SK-N-SH (cell line): ENCODE results near the gene MYO18B.

Experiments used
- CTCF ChIP-seq: fragments of 200-600 bp; sonication (generic); IDR thresholded peaks from 2 replicates; pipeline ENCODE4 v1.6.1; 2017; ENCODE audit warnings: antibody characterized with exemption, mild to moderate bottlenecking, moderate library complexity
- EP300 ChIP-seq, 2 experiments: IDR thresholded peaks; 2 replicates each; pipeline versions ENCODE4 v1.4.0 to v1.6.1; 2012; ENCODE audit warnings: borderline replicate concordance in 1 of 2, low read depth in 1 of 2, low read length in 1 of 2
- EZH2phosphoT487 ChIP-seq: fragments of 200-600 bp; sonication (generic); IDR thresholded peaks from 2 replicates; pipeline ENCODE4 v1.6.1; 2017; ENCODE audit warnings: low read depth, mixed run types, mild to moderate bottlenecking, antibody characterized with exemption, moderate library complexity, borderline replicate concordance
- FOXJ3 ChIP-seq: sonication (generic); formaldehyde crosslinking; IDR thresholded peaks from 2 replicates; pipeline ENCODE4 v1.5.1; 2020; ENCODE audit warnings: mild to moderate bottlenecking, missing genetic modification reagents
- JUND ChIP-seq: IDR thresholded peaks from 2 replicates; pipeline ENCODE4 v1.4.0; 2012
- MAX ChIP-seq: IDR thresholded peaks from 2 replicates; pipeline ENCODE4 v1.4.0; 2012; ENCODE audit warnings: low read depth
- NFIC ChIP-seq: IDR thresholded peaks from 2 replicates; pipeline ENCODE4 v1.4.0; 2012; ENCODE audit warnings: borderline replicate concordance
- POLR2AphosphoS5 ChIP-seq: IDR thresholded peaks from 2 replicates; pipeline ENCODE4 v1.6.1; 2012; ENCODE audit warnings: low read depth, low read length
- RAD21 ChIP-seq: IDR thresholded peaks from 2 replicates; pipeline ENCODE4 v1.6.1; 2012; ENCODE audit warnings: mild to moderate bottlenecking, low read length
- REST ChIP-seq: IDR thresholded peaks from 2 replicates; pipeline ENCODE4 v1.6.1; 2012; ENCODE audit warnings: mild to moderate bottlenecking, low read depth, low read length, moderate library complexity
- RXRA ChIP-seq: IDR thresholded peaks from 2 replicates; pipeline ENCODE4 v1.4.0; 2012; ENCODE audit warnings: low read depth, mild to moderate bottlenecking, borderline replicate concordance
- SMC3 ChIP-seq: IDR thresholded peaks from 2 replicates; pipeline ENCODE4 v1.6.1; 2012; ENCODE audit warnings: low read depth, low read length, improper control_type of control experiment
- TEAD4 ChIP-seq: IDR thresholded peaks from 2 replicates; pipeline ENCODE4 v1.4.0; 2012; ENCODE audit warnings: mild to moderate bottlenecking, borderline replicate concordance; ENCODE audit not compliant: insufficient read depth
- YY1 ChIP-seq: IDR thresholded peaks from 2 replicates; pipeline ENCODE4 v1.4.0; 2012; ENCODE audit warnings: low read depth, mild to moderate bottlenecking

GRCh38 chr22:25953276-25953675 is 211.3 kb downstream of the MYO18B start:
- no peak for TF ChIP-seq MAX
- TF ChIP-seq CTCF = no peak
- TF ChIP-seq EP300 (IDR thresholded peaks at IDR 0.05; ENCODE audit: borderline replicate concordance in 1 of 2, low read depth in 1 of 2, low read length in 1 of 2) = no peak
- no peak for TF ChIP-seq RAD21
- no peak for TF ChIP-seq YY1
- TF ChIP-seq SMC3 = no peak
- TF ChIP-seq JUND = no peak
- TF ChIP-seq EZH2phosphoT487 = no peak
- no peak for TF ChIP-seq POLR2AphosphoS5
- no peak for TF ChIP-seq NFIC
- no peak for TF ChIP-seq FOXJ3 (CRISPR knock-in tag)
- no peak for TF ChIP-seq TEAD4
- no peak for TF ChIP-seq REST
- no peak for TF ChIP-seq RXRA
